C4-2B (cell line): ENCODE results near the gene KMT2D.
A peak's percentile ranks its signal among the peaks of the same experiment; 100 is the strongest.

Source experiments
- H3K27ac ChIP-seq: fragments of 450-650 bp; 2 replicates; pipeline ENCODE4 v1.5.1; 2017
- CTCF ChIP-seq: fragments of 450-650 bp; conservative IDR thresholded peaks from 2 replicates; pipeline ENCODE4 v1.5.1; 2017; ENCODE audit warnings: mild to moderate bottlenecking
- ZFX ChIP-seq: fragments of 450-650 bp; IDR thresholded peaks from 2 replicates; pipeline ENCODE4 v1.6.1; 2017

KMT2D gene

GRCh38 chr12:49054524-49054923 is 6.1 kb downstream of the KMT2D start:
- no peak for TF ChIP-seq CTCF
- TF ChIP-seq ZFX = no peak
- H3K27ac ChIP-seq = peak overlapping the region; percentile 44

DNA sequence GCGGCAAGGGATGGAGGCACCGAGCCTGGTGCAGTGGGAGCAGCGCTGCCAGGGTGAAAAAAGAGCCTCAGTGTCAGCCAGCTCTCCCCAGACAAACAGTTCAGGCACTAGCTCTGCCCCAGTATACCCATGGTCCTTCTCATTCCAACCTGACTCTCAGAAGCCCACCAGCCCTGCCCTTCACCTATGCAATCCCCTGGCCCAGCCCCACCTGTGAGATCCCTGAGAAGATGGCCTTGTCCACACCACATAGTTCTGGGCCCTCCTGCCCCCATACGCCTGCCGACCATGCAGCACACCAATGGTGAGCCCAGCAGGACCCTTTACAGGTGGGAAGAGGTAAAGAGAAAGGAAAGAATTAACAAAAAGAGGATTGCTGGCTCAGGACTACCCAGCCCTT is 6.5 kb downstream of the KMT2D start:
- TF ChIP-seq CTCF (no peak), ZFX (no peak)
- peak overlapping the region; percentile 44 for H3K27ac ChIP-seq

- peak overlapping the region; percentile 10; the same call in 1 of the 2 replicates for H3K27ac ChIP-seq
- no peak for TF ChIP-seq ZFX
Observed at GRCh38 chr12:49052451-49053208, 8.0 kb downstream of the KMT2D start.

GRCh38 chr12:49051777-49052438 is 8.7 kb downstream of the KMT2D start:
- H3K27ac ChIP-seq = no peak overlapping the region
- TF ChIP-seq ZFX (no peak), CTCF (no peak)

GRCh38 chr12:49051373-49051764 is 9.2 kb downstream of the KMT2D start:
- TF ChIP-seq ZFX (no peak), CTCF (no peak)

GRCh38 chr12:49050507-49051372 is 9.9 kb downstream of the KMT2D start:
- H3K27ac ChIP-seq = no peak overlapping the region

More at GRCh38 chr12:49051373-49051764, 9.2 kb downstream of the KMT2D start:
- H3K27ac ChIP-seq = no peak overlapping the region

More at GRCh38 chr12:49050507-49051372, 9.9 kb downstream of the KMT2D start:
- TF ChIP-seq CTCF (no peak), ZFX (no peak)
